Transverse colon (tissue), 4 donors: ENCODE results near the gene HOXA1.

Source experiments
- POLR2A ChIP-seq: fragments of 450-650 bp; IDR thresholded peaks from one replicate; pipeline ENCODE4 v1.6.1; 2016; ENCODE audit warnings: antibody characterized with exemption, mild to moderate bottlenecking, moderate library complexity
- POLR2AphosphoS5 ChIP-seq, 3 donors: sonication (generic); formaldehyde crosslinking; IDR thresholded peaks; one replicate each; pipeline ENCODE4 v1.6.1; 2016; ENCODE audit warnings: antibody characterized with exemption in 3 of 3
- TF ChIP-seq, protein P1 (sequence below), 5 experiments: fragments of 200-600 bp in 3 of 5; fragments of 450-650 bp in 2 of 5; sonication (generic) in 3 of 5; IDR thresholded peaks; 1 replicate in 2 of 5; 2 replicates in 3 of 5; pipeline ENCODE4 v1.5.1; 2016 to 2017; ENCODE audit warnings: antibody characterized with exemption in 5 of 5, inconsistent platforms in 3 of 5, mild to moderate bottlenecking in 2 of 5, moderate library complexity in 1 of 5

- TF ChIP-seq, protein P1, sequence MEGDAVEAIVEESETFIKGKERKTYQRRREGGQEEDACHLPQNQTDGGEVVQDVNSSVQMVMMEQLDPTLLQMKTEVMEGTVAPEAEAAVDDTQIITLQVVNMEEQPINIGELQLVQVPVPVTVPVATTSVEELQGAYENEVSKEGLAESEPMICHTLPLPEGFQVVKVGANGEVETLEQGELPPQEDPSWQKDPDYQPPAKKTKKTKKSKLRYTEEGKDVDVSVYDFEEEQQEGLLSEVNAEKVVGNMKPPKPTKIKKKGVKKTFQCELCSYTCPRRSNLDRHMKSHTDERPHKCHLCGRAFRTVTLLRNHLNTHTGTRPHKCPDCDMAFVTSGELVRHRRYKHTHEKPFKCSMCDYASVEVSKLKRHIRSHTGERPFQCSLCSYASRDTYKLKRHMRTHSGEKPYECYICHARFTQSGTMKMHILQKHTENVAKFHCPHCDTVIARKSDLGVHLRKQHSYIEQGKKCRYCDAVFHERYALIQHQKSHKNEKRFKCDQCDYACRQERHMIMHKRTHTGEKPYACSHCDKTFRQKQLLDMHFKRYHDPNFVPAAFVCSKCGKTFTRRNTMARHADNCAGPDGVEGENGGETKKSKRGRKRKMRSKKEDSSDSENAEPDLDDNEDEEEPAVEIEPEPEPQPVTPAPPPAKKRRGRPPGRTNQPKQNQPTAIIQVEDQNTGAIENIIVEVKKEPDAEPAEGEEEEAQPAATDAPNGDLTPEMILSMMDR (IDR thresholded peaks at IDR 0.05): no peak
- TF ChIP-seq POLR2AphosphoS5 (IDR thresholded peaks at IDR 0.05) (peak; percentile 52 to 60 (median 53)), POLR2A (no peak)
Measured at GRCh38 chr7:27110186-27111031, 14.6 kb upstream of the HOXA1 start.
